Hepatocyte (in vitro differentiated cells): Measurements from ENCODE around the gene ICA1.

ENCODE experiments used
- CTCF ChIP-seq: fragments of 200-600 bp; sonication (generic); IDR thresholded peaks from 2 replicates; pipeline ENCODE4 v1.5.1; 2016; ENCODE audit warnings: antibody characterized with exemption, mild to moderate bottlenecking; ENCODE audit not compliant: poor library complexity
- EZH2 ChIP-seq: fragments of 200-600 bp; sonication (generic); IDR thresholded peaks from 2 replicates; pipeline ENCODE4 v1.6.1; 2016; ENCODE audit warnings: antibody characterized with exemption, mild to moderate bottlenecking, borderline replicate concordance
- EZH2phosphoT487 ChIP-seq: fragments of 200-600 bp; sonication (generic); IDR thresholded peaks from one replicate; pipeline ENCODE4 v1.6.1; 2018; ENCODE audit warnings: antibody characterized with exemption, mild to moderate bottlenecking, low read depth, moderate library complexity; ENCODE audit not compliant: unreplicated experiment, severe bottlenecking

- no peak for TF ChIP-seq CTCF
- TF ChIP-seq EZH2: no peak
- TF ChIP-seq EZH2phosphoT487: no peak
Measured at GRCh38 chr7:8130663-8131062, 131.3 kb downstream of the ICA1 start.
